Cardiac muscle cell (in vitro differentiated cells and primary cell): ENCODE results near the gene RBX1. TPM values are rescaled to one million over a fixed set of nuclear protein-coding genes. Genes with fewer than 3 reads are reported as not detected.

ENCODE experiments used
- DNase-seq, 2 donors: peaks; one replicate each; pipeline versions ENCODE4 v3.0.0 to v3.0.0-alpha.2; 2010 to 2017; ENCODE audit warnings: low read depth in 1 of 2, low spot score in 1 of 2
- H3K27ac ChIP-seq: fragments of 200-600 bp; sonication (generic); 2 replicates; pipeline ENCODE4 v1.5.1; 2016
- H3K27me3 ChIP-seq: fragments of 200-600 bp; sonication (generic); 2 replicates; pipeline ENCODE4 v1.6.0; 2016; ENCODE audit warnings: control low read depth
- H3K36me3 ChIP-seq: fragments of 200-600 bp; sonication (generic); 2 replicates; pipeline ENCODE4 v1.5.1; 2016; ENCODE audit warnings: control low read depth
- H3K4me1 ChIP-seq: fragments of 200-600 bp; sonication (generic); 2 replicates; pipeline ENCODE4 v1.8.1; 2017; ENCODE audit warnings: low read depth, mild to moderate bottlenecking, mixed run types
- H3K4me3 ChIP-seq: fragments of 200-600 bp; sonication (generic); 2 replicates; pipeline ENCODE4 v1.5.1; 2016; ENCODE audit warnings: mild to moderate bottlenecking
- H3K9me3 ChIP-seq: fragments of 200-600 bp; sonication (generic); 2 replicates; pipeline ENCODE4 v1.5.1; 2017; ENCODE audit warnings: low read depth, mild to moderate bottlenecking, control low read depth
- CTCF ChIP-seq: IDR thresholded peaks from 2 replicates; pipeline ENCODE4 v1.5.1; 2012; ENCODE audit warnings: low read depth, mild to moderate bottlenecking, low read length
- polyA plus RNA-seq: library from polyadenylated mRNA; unstranded; fragments of >200 nt; fragmentation: Nextera tagmentation; extraction: Ambion mirVana; gene quantifications from 2 replicates; pipeline ENCODE4 v1.2.1, GENCODE V29; 2016
- total RNA-seq: library from RNA; depleted of rRNA; stranded (reverse); fragments of >200 nt; gene quantifications from 2 replicates; pipeline ENCODE4 v1.2.3, GENCODE V29; 2016

RBX1 gene
- total and polyA plus RNA-seq, 2 experiments from 2014 or later: 86.4 to 356 TPM

- no peak overlapping the region for H3K4me3 ChIP-seq
- no peak for DNase-seq
- H3K9me3 ChIP-seq: no peaks in the 10 kb centered on the region
- no peaks in the 10 kb centered on the region for H3K36me3 ChIP-seq
- no peak for TF ChIP-seq CTCF
- H3K27me3 ChIP-seq: no peaks in the 10 kb centered on the region
- H3K27ac ChIP-seq: peak overlapping the region; percentile 77
- peaks cover 37% of the 10 kb centered on the region for H3K4me1 ChIP-seq
These were observed 28.7 kb downstream of the RBX1 start for GRCh38 chr22:40979871-40980270.

- DNase-seq: peak in 1 of 2 donors; percentile 68
- TF ChIP-seq CTCF: no peak
- H3K36me3 ChIP-seq: no peaks in the 10 kb centered on the region
These were observed 31.6 kb downstream of the RBX1 start for GRCh38 chr22:40982482-40983385.

GRCh38 chr22:40991298-40991697 lies 40.1 kb downstream of the RBX1 start:
- Histone ChIP-seq H3K4me3 (no peak overlapping the region), H3K36me3 (no peaks in the 10 kb centered on the region), H3K27ac (no peak overlapping the region), H3K27me3 (no peaks in the 10 kb centered on the region), H3K9me3 (no peaks in the 10 kb centered on the region), H3K4me1 (no peaks in the 10 kb centered on the region)
- TF ChIP-seq CTCF: no peak
- no peak for DNase-seq

More at GRCh38 chr22:40982482-40983385, 31.6 kb downstream of the RBX1 start:
- peak overlapping the region; percentile 95 for H3K27ac ChIP-seq
- H3K4me3 ChIP-seq: no peak overlapping the region
- H3K27me3 ChIP-seq: no peaks in the 10 kb centered on the region
- no peaks in the 10 kb centered on the region for H3K9me3 ChIP-seq
- peaks cover 31% of the 10 kb centered on the region for H3K4me1 ChIP-seq

- H3K9me3 ChIP-seq: no peaks in the 10 kb centered on the region
- no peaks in the 10 kb centered on the region for H3K27me3 ChIP-seq
- no peaks in the 10 kb centered on the region for H3K36me3 ChIP-seq
- H3K4me3 ChIP-seq: no peak overlapping the region
- no peak overlapping the region for H3K27ac ChIP-seq
- no peaks in the 10 kb centered on the region for H3K4me1 ChIP-seq
- DNase-seq: no peak
- TF ChIP-seq CTCF: no peak
These were observed 44.6 kb downstream of the RBX1 start for GRCh38 chr22:40995821-40996220.

GRCh38 chr22:40997520-40997919 lies 46.3 kb downstream of the RBX1 start:
- Histone ChIP-seq H3K27ac (no peak overlapping the region), H3K36me3 (no peaks in the 10 kb centered on the region), H3K4me3 (no peak overlapping the region), H3K4me1 (no peaks in the 10 kb centered on the region), H3K9me3 (no peaks in the 10 kb centered on the region), H3K27me3 (no peaks in the 10 kb centered on the region)
- TF ChIP-seq CTCF: no peak
- DNase-seq: no peak
